Activated CD8-positive, alpha-beta memory T cell treated with anti-CD3 and anti-CD28 coated beads, Interleukin-2, amount 50 U/mL, for 1 hour (primary cell): ENCODE data around the gene ZG16B.

Source experiments
- DNase-seq: peaks from one replicate; pipeline ENCODE4 v3.0.0-alpha.2; 2020; ENCODE audit errors: extremely low read depth

Gene ZG16B, protein sequence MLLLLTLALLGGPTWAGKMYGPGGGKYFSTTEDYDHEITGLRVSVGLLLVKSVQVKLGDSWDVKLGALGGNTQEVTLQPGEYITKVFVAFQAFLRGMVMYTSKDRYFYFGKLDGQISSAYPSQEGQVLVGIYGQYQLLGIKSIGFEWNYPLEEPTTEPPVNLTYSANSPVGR

DNA sequence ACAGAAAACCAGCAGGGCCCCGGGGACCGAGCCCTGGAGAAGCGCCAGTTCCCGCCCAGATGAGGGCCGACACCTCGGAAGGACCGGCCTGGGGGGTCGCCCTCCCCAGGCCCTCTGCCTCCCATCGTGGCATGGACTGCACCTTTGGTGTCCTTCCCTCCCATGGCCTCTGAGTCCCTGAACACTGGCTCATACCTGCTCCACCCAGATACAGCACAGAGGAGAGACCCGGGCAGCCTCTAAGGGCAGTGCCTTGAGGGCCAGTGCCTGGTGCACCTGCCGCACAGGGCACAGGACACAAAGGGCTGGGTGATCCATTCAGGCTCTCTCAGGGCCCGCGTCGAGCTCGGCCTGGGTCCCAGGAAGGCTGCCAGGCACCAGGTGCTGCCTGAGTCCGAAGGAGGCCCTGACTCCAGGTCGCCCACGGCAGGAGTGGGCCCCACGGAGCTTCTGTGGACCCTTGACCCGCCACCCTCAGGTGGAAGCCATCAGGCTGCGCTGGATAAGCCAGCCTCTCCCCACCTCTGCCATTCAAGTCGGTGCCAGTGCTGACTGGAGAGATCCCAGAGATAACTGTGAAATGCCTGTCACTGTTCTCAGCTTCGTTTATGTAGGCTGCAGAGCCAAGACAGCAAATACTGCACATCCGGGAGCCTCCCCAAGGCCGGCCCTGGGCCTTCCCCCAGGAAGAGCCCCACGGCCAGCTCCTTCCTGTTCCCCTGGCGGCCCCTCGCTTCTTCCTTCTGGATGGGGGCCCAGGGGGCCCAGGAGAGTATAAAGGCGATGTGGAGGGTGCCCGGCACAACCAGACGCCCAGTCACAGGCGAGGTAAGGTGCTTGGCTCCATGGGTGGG, at the start of gene ZG16B:
ZG16B (plus strand) TSS at position 803 of the 854 bp plus-strand sequence. CDS start 139 bp downstream, outside the sequence.
- no peak for DNase-seq

DNA sequence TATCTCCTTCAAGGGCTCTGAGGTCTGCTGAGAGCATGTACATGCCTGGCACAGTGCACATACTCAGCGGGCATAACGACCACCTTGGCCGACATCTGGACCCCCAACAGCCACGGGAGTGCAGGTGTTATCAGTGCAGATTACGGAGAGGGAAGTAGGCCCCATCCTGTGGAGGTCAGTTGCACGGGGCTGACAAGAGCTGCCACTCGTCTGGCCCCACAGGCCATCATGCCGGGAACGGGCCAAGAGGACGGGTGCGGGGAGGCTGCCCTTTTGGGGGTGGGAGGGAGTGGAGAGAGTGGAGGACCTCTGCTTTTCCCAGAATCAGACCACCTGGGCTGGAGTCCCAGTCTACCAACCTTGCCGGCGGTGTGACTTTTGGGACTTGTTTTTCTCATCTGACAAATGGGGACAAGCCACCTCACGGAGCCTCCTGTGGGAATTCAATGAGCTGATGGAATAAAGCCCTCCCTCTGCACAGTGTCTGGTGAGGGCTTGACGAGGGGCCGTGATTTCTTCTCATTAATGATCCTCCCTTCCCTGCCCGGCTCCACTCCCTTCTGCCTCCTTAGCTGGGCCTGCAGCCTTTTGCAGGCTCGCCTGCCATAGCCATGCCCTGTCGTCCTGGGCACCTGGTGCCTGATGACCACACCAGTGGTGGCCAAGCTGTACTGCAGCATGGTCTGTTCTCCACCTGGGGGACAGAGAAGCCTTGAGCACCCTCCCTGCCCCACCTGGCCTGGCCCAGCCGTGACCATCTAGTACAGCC, 47.3 kb upstream of the ZG16B start:
- no peak for DNase-seq

DNA sequence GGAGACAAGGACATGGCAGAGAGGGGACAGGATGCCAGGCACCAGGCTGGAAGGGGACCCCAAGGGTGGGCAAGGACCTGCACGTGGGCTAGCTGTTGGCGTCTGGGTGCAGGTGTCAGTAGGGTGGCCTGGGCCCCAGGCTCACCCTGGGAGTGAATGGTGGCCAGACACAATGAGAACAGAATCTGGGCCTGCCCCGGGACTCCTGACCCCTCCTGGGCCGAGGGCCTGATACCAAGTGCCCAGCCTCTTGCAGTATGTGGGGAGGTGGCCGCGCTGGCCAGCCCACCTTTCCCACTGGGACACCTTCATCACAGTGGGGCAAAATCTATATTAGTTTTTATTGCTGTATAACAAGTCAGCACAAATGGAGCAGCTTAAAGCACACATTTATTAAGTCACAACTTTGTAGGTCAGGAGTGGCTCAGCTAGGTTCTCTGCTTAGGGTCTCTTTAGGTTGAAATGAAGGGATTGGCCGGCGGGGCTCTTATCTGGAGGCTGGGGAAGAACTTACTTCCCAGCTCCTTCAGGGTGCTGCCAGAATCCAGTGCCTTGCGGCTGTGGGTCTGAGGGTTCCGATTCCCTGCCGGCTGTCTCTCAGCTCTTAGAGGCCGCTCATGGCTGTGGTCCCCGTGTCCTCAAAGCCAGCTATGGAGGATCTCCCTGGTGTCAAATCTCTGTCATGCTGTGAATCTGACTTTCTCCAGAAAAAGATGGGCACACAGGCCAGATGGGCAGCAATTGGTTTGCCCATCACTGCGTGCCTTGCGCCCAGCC, 46.3 kb upstream of the ZG16B start:
- no peak for DNase-seq

GRCh38 chr16:2784358-2785100, 45.6 kb upstream of the ZG16B start:
- no peak for DNase-seq

- no peak for DNase-seq
Observed at GRCh38 chr16:2785101-2785991, 44.8 kb upstream of the ZG16B start.

DNA sequence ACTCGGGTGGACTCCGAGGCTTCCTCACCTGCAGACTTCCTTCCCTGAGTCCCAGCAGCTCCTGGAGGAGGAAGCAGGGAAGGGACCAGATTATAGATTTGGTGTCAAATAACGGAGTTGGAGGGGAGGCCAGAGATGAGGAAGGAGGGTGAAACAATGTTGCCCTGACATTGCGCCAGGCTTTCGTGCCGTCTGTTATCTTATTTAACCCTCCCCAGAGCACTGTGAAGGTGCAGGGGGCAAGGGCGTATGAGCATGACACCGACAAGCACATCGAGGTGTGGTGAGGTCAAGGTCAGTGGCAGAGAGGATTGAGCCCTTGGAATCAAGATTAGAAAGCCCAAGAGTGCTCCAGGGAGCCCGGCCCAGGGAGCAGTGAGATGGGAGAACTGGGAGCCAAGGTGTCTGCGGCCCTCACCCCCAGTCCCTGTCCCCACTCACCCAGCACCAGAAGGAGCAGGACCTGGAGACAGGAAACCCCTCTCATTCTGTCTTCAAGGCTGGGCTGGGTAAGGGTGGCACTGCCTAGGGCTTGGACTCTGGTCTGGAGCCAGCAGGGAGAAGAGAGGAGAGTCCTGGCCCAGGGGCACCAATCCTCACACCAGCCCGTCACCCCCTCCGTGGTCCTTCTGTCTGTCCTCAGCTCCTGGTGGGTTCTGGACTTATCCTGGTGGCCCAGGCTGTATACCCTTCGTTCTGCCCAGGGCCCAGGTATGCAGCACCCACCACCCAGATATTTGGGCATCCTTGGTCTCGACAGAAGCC, 43.9 kb upstream of the ZG16B start:
- no peak for DNase-seq

- DNase-seq = no peak
Observed at GRCh38 chr16:2786826-2787151, 43.3 kb upstream of the ZG16B start.

GRCh38 chr16:2787406-2787805, 42.7 kb upstream of the ZG16B start, which contains the start of gene PRSS33:
Gene PRSS33, minus strand, starts transcription at chr16:2787560. Its CDS starts 1,013 bp downstream, at chr16:2786547.
- DNase-seq = no peak

- DNase-seq = no peak
Observed at GRCh38 chr16:2787961-2788360, 42.1 kb upstream of the ZG16B start.

DNA sequence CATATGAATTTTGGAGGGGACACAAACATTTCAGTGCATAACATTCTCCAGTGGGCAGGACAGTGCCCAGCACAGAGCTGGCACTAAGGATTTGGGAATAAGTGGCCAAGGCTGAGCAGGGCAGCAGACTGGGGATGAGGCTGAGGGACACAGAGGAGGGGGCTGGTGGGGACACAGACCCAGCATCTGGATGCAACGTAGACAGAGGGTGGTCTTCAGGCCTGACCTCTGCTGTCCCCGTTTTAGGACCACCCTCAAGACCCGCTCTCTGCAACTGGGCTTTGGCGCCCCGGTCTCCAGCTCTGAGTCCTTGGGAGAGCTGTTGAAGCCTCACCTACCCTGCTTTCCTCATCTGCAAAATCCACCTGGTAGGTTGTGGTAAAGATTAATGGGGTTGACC, 39.5 kb upstream of the ZG16B start:
- DNase-seq = no peak

DNA sequence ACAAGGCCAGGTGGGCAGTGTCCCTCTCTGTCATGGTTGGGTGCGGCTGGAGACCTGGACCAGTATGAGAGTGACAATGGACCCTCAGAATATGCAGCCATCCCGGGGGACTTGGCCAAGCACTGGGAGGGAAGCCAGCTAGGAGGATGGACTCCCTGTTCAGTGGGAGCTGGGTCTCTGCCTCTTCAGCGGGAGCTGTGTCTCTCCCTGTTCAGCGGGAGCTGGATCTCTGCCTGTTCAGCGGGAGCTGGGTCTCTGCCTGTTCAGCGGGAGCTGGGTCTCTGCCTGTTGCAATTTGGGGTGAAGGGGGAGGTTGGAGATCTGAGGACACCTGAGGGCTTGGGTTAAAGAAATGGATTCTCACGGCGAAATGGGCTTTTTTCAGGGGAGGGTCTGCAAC, 38.9 kb upstream of the ZG16B start:
- no peak for DNase-seq

- DNase-seq = no peak
Observed at GRCh38 chr16:2792940-2793339, 37.2 kb upstream of the ZG16B start.

DNA sequence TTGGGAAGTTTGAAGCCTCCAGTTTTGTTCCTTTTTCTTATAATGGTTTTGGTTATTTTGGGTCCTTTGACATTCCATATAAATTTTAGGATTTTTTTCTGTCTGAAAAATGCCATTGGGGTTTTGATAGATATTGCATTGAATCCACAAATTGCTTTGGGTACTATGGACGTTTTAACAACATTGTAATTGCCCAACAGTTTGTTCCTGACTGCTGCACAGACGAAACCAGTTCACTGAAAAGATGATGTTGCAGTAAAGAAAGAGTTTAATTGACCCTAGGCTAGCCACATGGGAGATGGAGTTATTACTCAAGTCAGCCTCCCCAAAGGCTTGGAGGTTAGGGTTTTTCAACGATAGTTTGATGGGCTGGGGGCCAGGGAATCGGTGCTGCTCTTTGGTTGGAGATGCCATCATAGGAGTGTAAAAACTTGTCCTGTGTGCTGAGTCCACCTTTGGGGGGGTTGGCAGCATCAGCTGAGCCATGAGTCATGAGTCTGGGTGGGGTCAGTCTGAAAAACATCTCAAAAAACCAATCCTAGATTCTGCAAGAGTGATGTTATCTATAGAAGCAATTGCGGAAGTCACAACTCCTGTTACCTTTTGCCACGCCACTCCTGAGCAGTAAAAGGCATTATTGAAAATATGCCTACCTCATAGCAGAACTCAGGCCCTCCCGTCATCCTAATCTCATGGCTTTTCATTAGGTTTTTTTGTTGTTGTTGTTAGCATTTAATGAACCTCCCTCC, 34.5 kb upstream of the ZG16B start:
- no peak for DNase-seq

DNA sequence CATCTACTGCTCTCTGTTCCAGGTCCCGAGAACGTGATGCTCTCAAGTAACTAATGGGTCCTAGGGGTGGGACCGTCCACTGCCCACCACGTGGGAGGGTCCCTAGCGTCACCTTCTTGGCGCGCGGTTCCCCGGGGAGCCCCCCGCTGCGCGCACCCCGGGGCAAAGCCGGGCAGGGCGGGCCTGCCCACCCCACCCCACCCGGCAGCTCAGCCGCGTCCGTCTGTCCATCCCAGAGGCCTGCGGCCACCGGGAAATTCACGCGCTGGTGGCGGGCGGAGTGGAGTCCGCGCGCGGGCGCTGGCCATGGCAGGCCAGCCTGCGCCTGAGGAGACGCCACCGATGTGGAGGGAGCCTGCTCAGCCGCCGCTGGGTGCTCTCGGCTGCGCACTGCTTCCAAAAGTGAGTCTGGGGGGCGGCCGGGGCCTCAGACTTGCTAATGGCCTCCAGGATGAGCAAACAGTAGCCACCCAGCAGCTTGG, 31.3 kb upstream of the ZG16B start:
- DNase-seq = no peak

GRCh38 chr16:2799205-2799858, 30.8 kb upstream of the ZG16B start:
- DNase-seq = no peak

DNA sequence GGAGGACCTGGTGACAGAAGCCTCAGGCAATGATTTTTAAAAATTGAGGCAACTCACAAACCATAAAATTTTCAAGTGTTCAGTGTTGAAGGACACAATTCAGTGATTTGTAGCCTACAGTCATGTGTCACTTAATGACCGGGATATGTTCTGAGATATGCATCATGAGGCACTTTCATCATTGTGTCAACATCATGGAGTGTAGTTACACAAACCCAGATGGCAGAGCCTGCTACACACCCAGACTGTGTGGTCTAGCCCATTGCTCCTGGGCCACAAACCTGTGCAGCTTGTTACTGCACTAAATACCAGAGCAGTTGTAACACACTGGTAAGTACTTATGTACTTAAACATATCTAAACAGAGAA, 30.3 kb upstream of the ZG16B start:
- DNase-seq = no peak

- DNase-seq = no peak
Observed at GRCh38 chr16:2803545-2804195, 26.4 kb upstream of the ZG16B start.

DNA sequence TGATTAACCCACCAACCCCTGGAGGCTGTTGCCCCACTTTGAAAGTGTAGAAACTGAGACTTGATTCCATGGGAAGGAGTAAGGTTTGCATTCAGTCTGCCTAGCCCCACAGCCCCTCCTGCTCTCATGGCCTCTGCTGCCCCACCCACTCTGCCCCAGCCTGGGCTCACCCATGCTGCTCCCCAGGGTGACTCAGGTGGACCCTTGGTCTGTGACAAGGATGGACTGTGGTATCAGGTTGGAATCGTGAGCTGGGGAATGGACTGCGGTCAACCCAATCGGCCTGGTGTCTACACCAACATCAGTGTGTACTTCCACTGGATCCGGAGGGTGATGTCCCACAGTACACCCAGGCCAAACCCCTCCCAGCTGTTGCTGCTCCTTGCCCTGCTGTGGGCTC, 25.4 kb upstream of the ZG16B start:
- no peak for DNase-seq
